PC-9 (cell line): ENCODE data around the gene IL10RA. TPM values are rescaled to one million over a fixed set of nuclear protein-coding genes. Genes with fewer than 3 reads are reported as not detected.

Experiments used
- BruUV-seq: library from RNA; stranded (reverse); fragments of 400-500 nt; replicated peaks from 2 replicates; lab custom pipeline; 2021; lab: Mats Ljungman, UMichigan
- CTCF ChIA-PET: fragments of 300-600 bp; sonication (Branson Sonifier 250); formaldehyde crosslinking; loops from one replicate; lab custom pipeline; 2022; ENCODE audit warnings: antibody characterized with exemption; lab: Charles Lee
- POLR2A ChIA-PET: fragments of 300-600 bp; sonication (Branson Sonifier 250); formaldehyde crosslinking; loops from one replicate; lab custom pipeline; 2022; ENCODE audit warnings: antibody characterized with exemption; ENCODE audit not compliant: unreplicated experiment; lab: Charles Lee
- DNase-seq, 2 experiments: peaks; one replicate each; pipeline versions ENCODE4 v3.0.0 to v3.0.0-alpha.2; 2015 to 2022; ENCODE audit warnings: mixed read lengths in 1 of 2
- H2AFZ ChIP-seq: fragments of 200-600 bp; sonication (generic); 2 replicates; pipeline ENCODE4 v1.8.1; 2017; ENCODE audit warnings: antibody characterized with exemption
- H3F3A ChIP-seq: fragments of 200-600 bp; sonication (generic); 2 replicates; pipeline ENCODE4 v1.8.1; 2017; ENCODE audit warnings: antibody characterized with exemption, mild to moderate bottlenecking, low read depth; ENCODE audit not compliant: insufficient read depth
- H3K27ac ChIP-seq: fragments of 200-600 bp; sonication (generic); 2 replicates; pipeline ENCODE4 v1.6.1; 2016; ENCODE audit warnings: mixed run types
- H3K27me3 ChIP-seq: fragments of 200-600 bp; sonication (generic); 2 replicates; pipeline ENCODE4 v1.6.1; 2016; ENCODE audit warnings: low read depth, mixed run types; ENCODE audit not compliant: insufficient read depth
- H3K36me3 ChIP-seq: fragments of 200-600 bp; sonication (generic); 2 replicates; pipeline ENCODE4 v1.6.1; 2016; ENCODE audit warnings: low read depth, mixed run types
- H3K4me1 ChIP-seq: fragments of 200-600 bp; sonication (generic); replicated peaks from 2 replicates; pipeline ENCODE4 v1.6.1; 2016; ENCODE audit warnings: mixed run types; ENCODE audit not compliant: insufficient read depth
- H3K4me2 ChIP-seq: fragments of 200-600 bp; sonication (generic); 2 replicates; pipeline ENCODE4 v1.6.1; 2017; ENCODE audit warnings: mixed run types
- H3K4me3 ChIP-seq: fragments of 200-600 bp; sonication (generic); 2 replicates; pipeline ENCODE4 v1.6.1; 2016; ENCODE audit warnings: mixed run types
- H3K79me2 ChIP-seq: fragments of 200-600 bp; sonication (generic); 2 replicates; pipeline ENCODE4 v1.6.1; 2017; ENCODE audit warnings: low read depth, mixed run types
- H3K9me2 ChIP-seq: fragments of 200-600 bp; sonication (generic); 2 replicates; pipeline ENCODE4 v1.8.1; 2017; ENCODE audit warnings: mild to moderate bottlenecking; ENCODE audit not compliant: insufficient read depth
- H3K9me3 ChIP-seq: fragments of 200-600 bp; sonication (generic); 2 replicates; pipeline ENCODE4 v1.8.1; 2016; ENCODE audit warnings: low read depth; ENCODE audit not compliant: insufficient read depth
- H4K20me1 ChIP-seq: fragments of 200-600 bp; sonication (generic); 2 replicates; pipeline ENCODE4 v1.8.1; 2017; ENCODE audit not compliant: insufficient read depth
- CTCF ChIP-seq: fragments of 200-600 bp; sonication (generic); conservative IDR thresholded peaks from 2 replicates; pipeline ENCODE4 v1.6.1; 2017; ENCODE audit warnings: mixed run types, antibody characterized with exemption, mild to moderate bottlenecking, moderate library complexity
- EZH2 ChIP-seq: fragments of 200-600 bp; sonication (generic); IDR thresholded peaks from 2 replicates; pipeline ENCODE4 v1.8.0; 2017; ENCODE audit warnings: antibody characterized with exemption, low read depth
- intact Hi-C: fragments of 100-400 bp; cut with micrococcal nuclease; formaldehyde crosslinking; loops from one replicate; pipeline ENCODE4 v1.10.0; 2022; ENCODE audit not compliant: unreplicated experiment
- total RNA-seq: library from RNA; stranded (reverse); gene quantifications from 2 replicates; pipeline ENCODE4 v1.2.3, GENCODE V29; 2021

IL10RA gene
- total RNA-seq, 1 experiment from 2014 or later = not detected

- Histone ChIP-seq H3K27ac (no peak overlapping the region), H3F3A (no peaks in the 10 kb centered on the region), H3K79me2 (no peaks in the 10 kb centered on the region), H3K27me3 (peaks cover 30% of the 10 kb centered on the region), H3K4me2 (no peak overlapping the region), H3K4me3 (no peak overlapping the region), H3K4me1 (no peaks in the 10 kb centered on the region), H3K36me3 (no peaks in the 10 kb centered on the region), H3K9me2 (no peaks in the 10 kb centered on the region), H3K9me3 (no peaks in the 10 kb centered on the region), H4K20me1 (no peaks in the 10 kb centered on the region), H2AFZ (no peak overlapping the region)
- TF ChIP-seq EZH2 (no peak), CTCF (no peak)
- POLR2A ChIA-PET = no interaction called here
- CTCF ChIA-PET = no interaction called here
- no TSS peak for BruUV-seq
- DNase-seq = peak in 1 of 2 experiments; percentile 28
- intact Hi-C loops = no loop called here
These were observed 47.2 kb downstream of the IL10RA start for GRCh38 chr11:118033443-118033842.

GRCh38 chr11:118042141-118042540 lies 55.9 kb downstream of the IL10RA start:
- intact Hi-C loops = no loop called here
- Histone ChIP-seq H3K79me2 (no peaks in the 10 kb centered on the region), H3K9me3 (no peaks in the 10 kb centered on the region), H3F3A (no peaks in the 10 kb centered on the region), H3K4me1 (no peaks in the 10 kb centered on the region; the same call in 1 of the 2 replicates), H2AFZ (no peak overlapping the region), H3K36me3 (no peaks in the 10 kb centered on the region), H4K20me1 (no peaks in the 10 kb centered on the region), H3K27ac (no peak overlapping the region), H3K9me2 (no peaks in the 10 kb centered on the region), H3K4me2 (no peak overlapping the region), H3K4me3 (no peak overlapping the region), H3K27me3 (peaks cover 8% of the 10 kb centered on the region; the same call in 1 of the 2 replicates)
- no peak for DNase-seq
- ChIA-PET CTCF (interaction anchor here (0.6 kb wide), 2 partner anchors 46 to 113 kb away, joined by 4 read pairs; partner anchors contain the start of gene TMPRSS13), POLR2A (no interaction called here)
- BruUV-seq = no TSS peak
- TF ChIP-seq EZH2 = no peak

- intact Hi-C loops = no loop called here
- H3K27me3 ChIP-seq = peaks cover 8% of the 10 kb centered on the region; the same call in 1 of the 2 replicates
- ChIA-PET CTCF (no interaction called here), POLR2A (no interaction called here)
- H4K20me1 ChIP-seq = no peaks in the 10 kb centered on the region
- no peaks in the 10 kb centered on the region for H3F3A ChIP-seq
- H3K4me1 ChIP-seq = no peaks in the 10 kb centered on the region; the same call in 1 of the 2 replicates
- H3K9me3 ChIP-seq = no peaks in the 10 kb centered on the region
- no peak overlapping the region for H3K4me2 ChIP-seq
- DNase-seq = no peak
- TF ChIP-seq EZH2 (no peak), CTCF (no peak)
- H3K79me2 ChIP-seq = no peaks in the 10 kb centered on the region
- H3K9me2 ChIP-seq = no peaks in the 10 kb centered on the region
- H3K36me3 ChIP-seq = no peaks in the 10 kb centered on the region
- H2AFZ ChIP-seq = no peak overlapping the region
- H3K27ac ChIP-seq = no peak overlapping the region
- H3K4me3 ChIP-seq = no peak overlapping the region
- no TSS peak for BruUV-seq
These were observed 56.6 kb downstream of the IL10RA start for GRCh38 chr11:118042796-118043195.
